Central memory CD8-positive, alpha-beta T cell (primary cell): ENCODE data around the gene OFD1.
A peak's percentile ranks its signal among the peaks of the same experiment; 100 is the strongest.

Experiments
- ATAC-seq: fragments of 150-1000 bp; cut with Tn5 transposase; replicated peaks from 2 replicates; pipeline ENCODE4 v1.10.0; 2022; ENCODE audit warnings: mild to moderate bottlenecking, moderate FRiP score, moderate number of reproducible peaks; ENCODE audit not compliant: poor library complexity, severe bottlenecking; ENCODE audit errors: extremely low read depth
- DNase-seq, 2 donors: peaks; one replicate each; pipeline ENCODE4 v3.0.0; 2021; ENCODE audit warnings: low spot score in 2 of 2
- H3K27ac Mint-ChIP-seq: one replicate; pipeline ENCODE4 v1.8.0; 2022; ENCODE audit warnings: low read depth, mild to moderate bottlenecking, moderate library complexity, mixed read lengths
- H3K27me3 Mint-ChIP-seq: one replicate; pipeline ENCODE4 v1.8.0; 2022; ENCODE audit warnings: mixed read lengths
- H3K36me3 Mint-ChIP-seq: one replicate; pipeline ENCODE4 v1.8.0; 2022; ENCODE audit warnings: mild to moderate bottlenecking, moderate library complexity, mixed read lengths; ENCODE audit not compliant: insufficient read depth
- H3K4me1 Mint-ChIP-seq: one replicate; pipeline ENCODE4 v1.8.0; 2022; ENCODE audit warnings: mixed read lengths
- H3K4me3 Mint-ChIP-seq: one replicate; pipeline ENCODE4 v1.8.0; 2022; ENCODE audit warnings: mild to moderate bottlenecking, moderate library complexity, mixed read lengths
- H3K9me3 Mint-ChIP-seq: one replicate; pipeline ENCODE4 v1.8.0; 2022; ENCODE audit warnings: mixed read lengths

The OFD1 gene

GRCh38 chrX:13734278-13735172 is at the start of gene OFD1, which contains the start of gene TRAPPC2:
Gene OFD1, plus strand, starts transcription at chrX:13734748. Its CDS starts 324 bp downstream, at chrX:13735072.
Gene TRAPPC2, minus strand, starts transcription at chrX:13734620. Its CDS starts 14,657 bp downstream, at chrX:13719963.
- H3K27me3 Mint-ChIP-seq: no peaks in the 10 kb centered on the region
- H3K4me3 Mint-ChIP-seq: peak within 1 kb of the TSS; percentile 97
- peak within 1 kb of the TSS; percentile 89 for H3K27ac Mint-ChIP-seq
- peak; percentile 68 to 82 for DNase-seq
- peak; percentile 88 for ATAC-seq
- no peaks in the 10 kb centered on the region for H3K9me3 Mint-ChIP-seq
- H3K36me3 Mint-ChIP-seq: peaks cover 27% of the 10 kb centered on the region
- H3K4me1 Mint-ChIP-seq: peaks cover 22% of the 10 kb centered on the region

DNA sequence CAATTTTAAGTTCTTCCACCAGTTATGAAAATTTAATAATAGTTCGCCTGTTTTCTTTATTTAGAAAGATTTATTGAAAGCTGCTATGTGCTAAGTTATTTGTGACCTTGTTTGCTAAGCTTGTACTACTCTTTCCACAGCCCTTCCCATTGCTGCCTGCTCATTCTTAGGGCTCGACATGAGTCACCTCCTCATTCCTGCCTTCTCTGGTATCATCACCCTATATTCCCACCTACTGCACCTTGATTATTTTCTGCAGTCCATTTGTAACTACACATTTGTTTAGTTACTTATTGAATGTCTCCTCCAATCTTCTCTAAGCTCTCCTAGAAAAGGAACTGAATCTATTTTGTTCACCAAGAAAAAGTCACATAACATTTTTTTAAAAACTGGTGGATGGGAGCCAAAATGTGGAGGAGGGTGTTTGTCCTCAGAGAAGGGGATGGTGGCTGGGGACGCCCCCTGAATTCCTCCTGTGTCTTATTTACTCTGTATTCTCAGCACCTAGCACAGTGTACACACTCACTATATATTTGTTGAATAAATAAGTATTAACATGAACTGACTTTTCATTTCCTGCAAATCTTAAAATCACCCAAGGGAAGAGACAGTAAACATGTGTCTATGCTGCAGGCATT is 49.3 kb upstream of the OFD1 start:
- Mint-ChIP-seq H3K4me1 (peaks cover 16% of the 10 kb centered on the region), H3K27ac (peak overlapping the region; percentile 52), H3K4me3 (no peak overlapping the region), H3K36me3 (peaks cover 3% of the 10 kb centered on the region), H3K9me3 (no peaks in the 10 kb centered on the region), H3K27me3 (no peaks in the 10 kb centered on the region)
- ATAC-seq: no peak
- no peak for DNase-seq

DNA sequence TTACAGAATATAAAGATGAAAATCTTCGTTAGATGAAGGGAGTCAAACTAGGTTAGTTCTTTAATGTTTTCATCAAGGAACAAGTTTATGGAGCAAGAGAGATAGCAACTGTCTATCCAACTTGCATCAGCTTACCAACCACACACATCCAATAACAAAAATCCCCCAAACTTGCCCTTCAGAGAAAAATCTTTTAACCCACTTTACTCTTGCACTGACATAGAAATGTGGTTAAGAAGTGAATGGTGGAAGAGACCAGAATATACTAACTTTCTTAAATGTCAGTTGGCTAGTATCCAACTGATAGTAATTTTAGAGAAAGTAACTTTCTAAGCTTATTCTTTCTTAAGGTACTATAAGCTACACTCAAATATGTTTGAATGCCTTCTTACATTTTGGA is 47.3 kb upstream of the OFD1 start:
- Mint-ChIP-seq H3K27me3 (no peaks in the 10 kb centered on the region), H3K4me1 (peaks cover 24% of the 10 kb centered on the region), H3K4me3 (no peak overlapping the region), H3K9me3 (no peaks in the 10 kb centered on the region), H3K36me3 (peaks cover 3% of the 10 kb centered on the region), H3K27ac (no peak overlapping the region)
- DNase-seq (no peak), ATAC-seq (no peak)

DNA sequence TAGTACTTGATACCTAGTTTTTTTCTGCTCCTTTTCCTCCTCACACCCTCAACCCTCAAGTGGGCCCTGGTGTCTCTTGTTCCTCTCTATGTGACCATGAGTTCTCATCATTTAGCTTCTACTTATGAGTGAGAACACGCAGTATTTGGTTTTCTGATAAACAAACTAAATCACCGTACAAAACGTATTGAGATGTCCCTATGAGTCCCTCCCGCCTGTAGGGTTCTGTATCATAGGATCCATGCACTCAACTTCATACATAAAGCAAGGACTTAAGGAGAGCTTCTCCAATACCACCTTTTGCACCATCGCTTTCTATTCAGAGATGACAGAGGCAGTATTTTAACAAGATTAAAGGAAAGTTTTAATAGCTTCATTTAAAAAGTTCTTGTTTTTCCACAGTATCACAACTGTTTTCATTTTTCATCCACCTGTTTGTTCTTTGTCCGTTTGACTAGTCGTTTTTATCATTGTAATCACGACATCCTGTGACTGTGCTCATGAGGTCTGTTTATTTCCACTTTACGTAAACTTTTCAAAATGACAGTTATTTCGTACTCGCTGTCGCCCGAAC is 46.1 kb upstream of the OFD1 start:
- H3K27ac Mint-ChIP-seq: peak overlapping the region; percentile 83

GRCh38 chrX:13688958-13689740 is 45.4 kb upstream of the OFD1 start, which contains the start of gene RAB9A:
Gene RAB9A, plus strand, starts transcription at chrX:13689128. Its CDS starts 19,619 bp downstream, at chrX:13708747.
- Mint-ChIP-seq H3K36me3 (peaks cover 6% of the 10 kb centered on the region), H3K4me3 (peak within 1 kb of the TSS; percentile 83), H3K4me1 (peaks cover 40% of the 10 kb centered on the region), H3K27me3 (no peaks in the 10 kb centered on the region), H3K27ac (peak within 1 kb of the TSS; percentile 83), H3K9me3 (no peaks in the 10 kb centered on the region)
- DNase-seq: peak; percentile 56 to 59
- peak; percentile 77 for ATAC-seq

More for the DNA sequence above, 46.1 kb upstream of the OFD1 start:
- H3K4me1 Mint-ChIP-seq: peaks cover 37% of the 10 kb centered on the region
- ATAC-seq: peak; percentile 30
- DNase-seq: no peak
- H3K36me3 Mint-ChIP-seq: peaks cover 6% of the 10 kb centered on the region
- no peaks in the 10 kb centered on the region for H3K27me3 Mint-ChIP-seq
- H3K9me3 Mint-ChIP-seq: no peaks in the 10 kb centered on the region
- peak overlapping the region; percentile 83 for H3K4me3 Mint-ChIP-seq

DNA sequence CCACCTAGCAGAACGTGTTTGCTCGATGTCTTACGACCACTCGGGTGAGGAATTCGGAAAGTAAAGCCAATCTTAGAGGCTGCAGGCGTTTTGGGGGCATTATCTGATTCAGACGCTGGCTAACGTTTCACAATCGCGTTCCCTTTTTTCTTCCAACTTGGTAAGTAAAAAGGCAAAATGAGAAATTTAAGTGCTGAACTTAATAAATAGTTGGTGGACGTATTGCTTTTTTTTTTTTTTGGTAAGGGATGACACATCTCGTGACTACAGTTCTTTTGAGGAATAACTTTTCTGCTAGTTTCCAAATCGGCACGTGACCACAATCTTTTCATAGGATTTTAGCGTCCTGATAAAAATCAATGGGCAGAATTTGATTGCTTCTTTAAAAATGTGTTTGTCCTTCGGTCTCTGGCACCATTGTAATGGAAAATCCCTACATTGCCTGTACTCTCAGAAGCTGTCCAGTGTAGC is 44.8 kb upstream of the OFD1 start:
- Mint-ChIP-seq H3K4me1 (peaks cover 42% of the 10 kb centered on the region), H3K9me3 (no peaks in the 10 kb centered on the region), H3K4me3 (peak overlapping the region; percentile 83), H3K27ac (peak overlapping the region; percentile 83), H3K36me3 (peaks cover 6% of the 10 kb centered on the region), H3K27me3 (no peaks in the 10 kb centered on the region)
- no peak for DNase-seq
- ATAC-seq: no peak

DNA sequence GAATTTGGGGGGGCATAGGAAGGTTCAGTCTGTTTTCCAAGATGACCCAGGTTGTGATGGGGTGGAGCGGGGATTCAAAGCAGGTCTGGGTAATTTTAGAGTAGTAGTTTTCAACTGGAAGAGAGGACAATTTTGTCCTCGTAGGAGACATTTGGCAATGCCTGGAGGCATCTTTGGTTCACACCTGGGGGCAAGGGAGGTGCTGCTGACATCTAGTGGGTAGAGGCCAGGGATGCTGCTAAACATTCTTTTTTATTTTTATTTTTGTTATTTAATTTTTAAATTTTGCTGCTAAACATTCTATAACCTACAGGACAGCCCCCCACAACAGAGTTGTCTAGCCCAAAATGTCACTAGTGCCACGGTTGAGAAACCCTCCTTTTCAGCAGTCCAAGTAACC is 43.7 kb upstream of the OFD1 start:
- Mint-ChIP-seq H3K4me1 (peaks cover 43% of the 10 kb centered on the region), H3K27ac (peak overlapping the region; percentile 83), H3K4me3 (peak overlapping the region; percentile 83), H3K27me3 (no peaks in the 10 kb centered on the region), H3K9me3 (no peaks in the 10 kb centered on the region), H3K36me3 (peaks cover 6% of the 10 kb centered on the region)
- ATAC-seq: no peak
- no peak for DNase-seq

DNA sequence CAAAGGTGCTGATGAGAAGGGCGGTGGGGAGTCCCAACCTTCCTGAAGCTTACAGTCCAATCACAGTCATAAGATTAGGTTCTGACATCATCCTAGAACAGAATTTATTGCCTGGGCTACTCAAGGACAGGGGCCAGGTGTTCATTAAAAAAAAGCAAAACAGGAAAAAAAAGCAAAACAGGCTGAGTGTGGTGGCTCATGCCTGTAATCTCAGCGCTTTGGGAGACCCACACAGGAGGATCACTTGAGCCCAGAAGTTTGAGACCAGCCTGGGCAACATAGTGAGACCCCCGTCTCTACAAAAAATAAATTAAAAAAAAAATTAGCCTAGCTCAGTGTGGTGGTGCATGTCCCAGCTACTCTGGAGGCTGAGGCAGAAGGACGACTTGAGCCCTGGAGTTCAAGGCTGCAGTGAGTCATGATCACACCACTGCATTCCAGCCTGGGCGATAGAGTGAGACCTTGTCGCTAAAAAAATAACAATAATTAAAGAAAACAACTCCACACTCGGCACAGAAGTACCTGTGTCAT is 42.6 kb upstream of the OFD1 start:
- peaks cover 50% of the 10 kb centered on the region for H3K4me1 Mint-ChIP-seq
- peak overlapping the region; percentile 83 for H3K27ac Mint-ChIP-seq
- ATAC-seq: peak; percentile 17
- peak overlapping the region; percentile 83 for H3K4me3 Mint-ChIP-seq
- peaks cover 6% of the 10 kb centered on the region for H3K36me3 Mint-ChIP-seq
- no peaks in the 10 kb centered on the region for H3K9me3 Mint-ChIP-seq
- DNase-seq: no peak
- no peaks in the 10 kb centered on the region for H3K27me3 Mint-ChIP-seq

DNA sequence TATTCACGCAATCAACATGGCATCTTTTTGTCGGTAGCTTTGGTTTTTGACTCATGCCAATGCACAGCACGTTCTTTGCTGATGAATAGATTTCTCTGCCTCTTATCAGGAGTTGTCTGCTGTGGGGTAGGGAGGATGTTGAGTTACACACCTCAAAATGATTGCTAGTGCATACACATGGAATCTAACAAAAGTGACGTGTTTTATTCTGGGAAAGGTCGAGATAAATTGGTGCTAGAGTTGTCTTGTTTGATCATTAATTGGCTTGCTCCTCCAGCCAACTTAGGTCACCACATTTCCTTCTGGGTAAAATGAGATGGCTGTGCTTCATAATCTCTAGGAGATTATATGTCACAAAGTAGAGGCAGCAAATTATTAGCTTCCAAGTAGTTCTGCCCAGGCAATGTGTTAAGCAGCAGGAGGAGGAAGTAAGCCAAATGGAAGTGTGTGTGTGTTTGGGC is 41.7 kb upstream of the OFD1 start:
- no peak for ATAC-seq
- Mint-ChIP-seq H3K4me1 (peaks cover 56% of the 10 kb centered on the region), H3K9me3 (no peaks in the 10 kb centered on the region), H3K4me3 (peak overlapping the region; percentile 83), H3K36me3 (peaks cover 10% of the 10 kb centered on the region), H3K27ac (peak overlapping the region; percentile 83), H3K27me3 (no peaks in the 10 kb centered on the region)
- DNase-seq: no peak

GRCh38 chrX:13693341-13693961 is 41.1 kb upstream of the OFD1 start:
- no peak for ATAC-seq
- peak overlapping the region; percentile 83 for H3K4me3 Mint-ChIP-seq
- peak overlapping the region; percentile 83 for H3K27ac Mint-ChIP-seq
- H3K36me3 Mint-ChIP-seq: peaks cover 7% of the 10 kb centered on the region
- no peak for DNase-seq
- H3K27me3 Mint-ChIP-seq: no peaks in the 10 kb centered on the region
- no peaks in the 10 kb centered on the region for H3K9me3 Mint-ChIP-seq
- H3K4me1 Mint-ChIP-seq: peaks cover 52% of the 10 kb centered on the region

DNA sequence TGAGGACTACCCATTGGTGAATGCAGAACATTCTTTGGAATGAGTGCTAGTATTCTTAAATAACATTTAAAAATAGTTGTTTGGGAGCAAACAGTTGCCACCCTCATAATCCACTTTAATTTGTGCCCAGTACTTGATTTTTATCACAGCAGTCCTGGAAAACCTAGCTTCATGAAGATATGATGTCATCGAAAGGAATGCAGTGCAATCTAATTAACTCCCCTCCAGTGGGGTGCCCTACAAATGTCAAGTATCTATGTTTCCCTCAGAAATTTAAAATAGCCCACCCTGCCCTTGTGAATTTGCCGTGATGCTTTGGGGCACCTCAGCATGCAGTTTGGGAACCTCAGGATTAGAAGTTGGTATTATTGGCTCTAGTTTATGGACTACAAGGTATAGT is 40.2 kb upstream of the OFD1 start:
- Mint-ChIP-seq H3K27ac (no peak overlapping the region), H3K4me1 (peaks cover 55% of the 10 kb centered on the region)
- ATAC-seq: no peak

More for the DNA sequence above, 40.2 kb upstream of the OFD1 start:
- no peaks in the 10 kb centered on the region for H3K9me3 Mint-ChIP-seq
- no peaks in the 10 kb centered on the region for H3K27me3 Mint-ChIP-seq
- peak overlapping the region; percentile 35 for H3K4me3 Mint-ChIP-seq
- DNase-seq: no peak
- H3K36me3 Mint-ChIP-seq: peaks cover 7% of the 10 kb centered on the region
